ENCODE measurements around the gene PDLIM3.
"Not testable (repeated sequence)": the region's sequence is repeated elsewhere in the genome, so short reads cannot be mapped to it uniquely, and the experiment has no call there.

Gene PDLIM3

GRCh38 chr4:185540487-185541120, 5.3 kb upstream of the PDLIM3 start:
- Histone ChIP-seq H3K36me3 (no peaks in the 10 kb centered on the region), H3K4me3 (no peak overlapping the region), H3K4me1 (peaks cover 0 to 15% (median 10%) of the 10 kb centered on the region in 10 experiments; a peak in 14 of 20 replicates), H3K27me3 (peaks cover 21 to 45% (median 34%) of the 10 kb centered on the region in 11 experiments), H3K9me3 (replicated peaks in 1 of 11) (peaks cover 0 to 11% (median 0%) of the 10 kb centered on the region in 11 experiments; a peak in 2 of 22 replicates), H3K9ac (no peak overlapping the region), H3K4me2 (no peak overlapping the region), H4K20me1 (peaks cover 0 to 7% (median 0%) of the 10 kb centered on the region in 11 experiments; a peak in 4 of 22 replicates), H3K27ac (no peak overlapping the region)
- TF ChIP-seq Cebpa-rat (IDR thresholded peaks at IDR 0.05), result no peak

GRCh38 chr4:185540040-185540439, 4.7 kb upstream of the PDLIM3 start:
- H4K20me1 ChIP-seq, result peaks cover 0 to 9% (median 0%) of the 10 kb centered on the region in 11 experiments; a peak in 7 of 22 replicates
- no peak overlapping the region for H3K4me2 ChIP-seq
- peaks cover 0 to 20% (median 11%) of the 10 kb centered on the region in 10 experiments; a peak in 16 of 20 replicates for H3K4me1 ChIP-seq
- H3K36me3 ChIP-seq, result no peaks in the 10 kb centered on the region
- H3K9ac ChIP-seq, result no peak overlapping the region
- peaks cover 0 to 8% (median 0%) of the 10 kb centered on the region in 11 experiments; a peak in 3 of 22 replicates for H3K9me3 ChIP-seq (replicated peaks in 1 of 11)
- H3K4me3 ChIP-seq, result no peak overlapping the region
- TF ChIP-seq Cebpa-rat (IDR thresholded peaks at IDR 0.05), result no peak
- H3K27me3 ChIP-seq, result peaks cover 26 to 50% (median 39%) of the 10 kb centered on the region in 11 experiments
- no peak overlapping the region for H3K27ac ChIP-seq

- peaks cover 39 to 63% (median 52%) of the 10 kb centered on the region in 11 experiments for H3K27me3 ChIP-seq
Observed at GRCh38 chr4:185538806-185539205, 3.5 kb upstream of the PDLIM3 start.

GRCh38 chr4:185536411-185536709, 1.1 kb upstream of the PDLIM3 start:
- Histone ChIP-seq H3K27ac (no peak overlapping the region), H3K36me3 (no peaks in the 10 kb centered on the region), H4K20me1 (peaks cover 0 to 14% (median 0%) of the 10 kb centered on the region in 11 experiments; a peak in 8 of 22 replicates), H3K4me1 (peaks cover 0 to 10% (median 5%) of the 10 kb centered on the region in 10 experiments; a peak in 10 of 20 replicates), H3K9ac (no peak overlapping the region), H3K4me2 (no peak overlapping the region), H3K27me3 (peaks cover 57 to 75% (median 66%) of the 10 kb centered on the region in 11 experiments), H3K4me3 (no peak overlapping the region), H3K9me3 (replicated peaks in 1 of 11) (peaks cover 0 to 7% (median 0%) of the 10 kb centered on the region in 11 experiments; a peak in 3 of 22 replicates)
- TF ChIP-seq Cebpa-rat (IDR thresholded peaks at IDR 0.05), result no peak

More at GRCh38 chr4:185538806-185539205, 3.5 kb upstream of the PDLIM3 start:
- Histone ChIP-seq H3K4me2 (no peak overlapping the region), H3K9me3 (replicated peaks in 1 of 11) (peaks cover 0 to 7% (median 0%) of the 10 kb centered on the region in 11 experiments; a peak in 3 of 22 replicates), H3K4me3 (no peak overlapping the region), H3K36me3 (no peaks in the 10 kb centered on the region), H3K27ac (no peak overlapping the region), H3K4me1 (peaks cover 0 to 23% (median 11%) of the 10 kb centered on the region in 10 experiments; a peak in 16 of 20 replicates), H3K9ac (no peak overlapping the region), H4K20me1 (peaks cover 0 to 14% (median 0%) of the 10 kb centered on the region in 11 experiments; a peak in 8 of 22 replicates)
- TF ChIP-seq Cebpa-rat (IDR thresholded peaks at IDR 0.05), result no peak

- Histone ChIP-seq H3K9ac (no peak overlapping the region), H3K4me3 (peak overlapping the region; percentile 36 to 64 (median 52); a peak in 18 of 20 replicates), H3K36me3 (no peaks in the 10 kb centered on the region), H3K4me2 (peak overlapping the region; percentile 56 to 93 (median 79)), H3K4me1 (peaks cover 0 to 10% (median 5%) of the 10 kb centered on the region in 10 experiments; a peak in 10 of 20 replicates), H3K27me3 (peaks cover 57 to 75% (median 68%) of the 10 kb centered on the region in 11 experiments), H3K9me3 (replicated peaks in 1 of 11) (peaks cover 0 to 7% (median 0%) of the 10 kb centered on the region in 11 experiments; a peak in 3 of 22 replicates), H4K20me1 (peaks cover 0 to 14% (median 0%) of the 10 kb centered on the region in 11 experiments; a peak in 8 of 22 replicates), H3K27ac (no peak overlapping the region)
- TF ChIP-seq Cebpa-rat (IDR thresholded peaks at IDR 0.05), result no peak
Observed at GRCh38 chr4:185535612-185536410, 504 bp upstream of the PDLIM3 start.

- Histone ChIP-seq H3K9ac (no peak overlapping the region), H3K27me3 (peaks cover 57 to 75% (median 66%) of the 10 kb centered on the region in 11 experiments), H3K4me1 (peaks cover 0 to 10% (median 5%) of the 10 kb centered on the region in 10 experiments; a peak in 10 of 20 replicates), H3K9me3 (replicated peaks in 1 of 11) (peaks cover 0 to 7% (median 0%) of the 10 kb centered on the region in 11 experiments; a peak in 3 of 22 replicates), H3K27ac (no peak overlapping the region), H3K36me3 (no peaks in the 10 kb centered on the region), H4K20me1 (peaks cover 0 to 14% (median 0%) of the 10 kb centered on the region in 11 experiments; a peak in 8 of 22 replicates), H3K4me3 (peak overlapping the region in 2 of 10 experiments; percentile 51 to 64; a peak in 2 of 20 replicates), H3K4me2 (peak overlapping the region in 5 of 11 experiments; percentile 56 to 93 (median 82); a peak in 6 of 22 replicates)
- TF ChIP-seq Cebpa-rat (IDR thresholded peaks at IDR 0.05), result no peak
Observed at GRCh38 chr4:185534511-185534865, 819 bp downstream of the PDLIM3 start.

- Histone ChIP-seq H3K4me3 (no peak overlapping the region), H3K4me2 (no peak overlapping the region), H3K9me3 (replicated peaks in 1 of 11) (peaks cover 0 to 7% (median 0%) of the 10 kb centered on the region in 11 experiments; a peak in 3 of 22 replicates), H3K27ac (no peak overlapping the region), H3K36me3 (no peaks in the 10 kb centered on the region), H3K27me3 (peaks cover 52 to 62% (median 59%) of the 10 kb centered on the region in 11 experiments), H3K9ac (no peak overlapping the region), H4K20me1 (peaks cover 0 to 14% (median 0%) of the 10 kb centered on the region in 11 experiments; a peak in 8 of 22 replicates), H3K4me1 (peaks cover 0 to 10% (median 5%) of the 10 kb centered on the region in 10 experiments; a peak in 10 of 20 replicates)
- TF ChIP-seq Cebpa-rat (IDR thresholded peaks at IDR 0.05), result no peak
Observed at GRCh38 chr4:185532795-185533324, 2.4 kb downstream of the PDLIM3 start.

- Histone ChIP-seq H3K36me3 (no peaks in the 10 kb centered on the region), H3K4me1 (peaks cover 0 to 10% (median 5%) of the 10 kb centered on the region in 10 experiments; a peak in 10 of 20 replicates), H3K9me3 (replicated peaks in 1 of 11) (peaks cover 0 to 7% (median 0%) of the 10 kb centered on the region in 11 experiments; a peak in 3 of 22 replicates), H4K20me1 (peaks cover 0 to 14% (median 0%) of the 10 kb centered on the region in 11 experiments; a peak in 8 of 22 replicates), H3K27ac (no peak overlapping the region), H3K4me3 (no peak overlapping the region), H3K4me2 (no peak overlapping the region), H3K9ac (no peak overlapping the region), H3K27me3 (peaks cover 46 to 56% (median 53%) of the 10 kb centered on the region in 11 experiments)
- no peak for TF ChIP-seq Cebpa-rat (IDR thresholded peaks at IDR 0.05)
Observed at GRCh38 chr4:185532293-185532692, 3.0 kb downstream of the PDLIM3 start.

- not testable (repeated sequence) for H3K4me2 ChIP-seq; H3K4me3 ChIP-seq; H3K9ac ChIP-seq; H3K9me3 ChIP-seq (replicated peaks in 1 of 11); H3K27ac ChIP-seq; H3K36me3 ChIP-seq
- Histone ChIP-seq H4K20me1 (peaks cover 0 to 14% (median 0%) of the 10 kb centered on the region in 11 experiments; a peak in 8 of 22 replicates), H3K27me3 (peaks cover 40 to 50% (median 47%) of the 10 kb centered on the region in 11 experiments), H3K4me1 (peaks cover 0 to 10% (median 5%) of the 10 kb centered on the region in 10 experiments; a peak in 10 of 20 replicates)
Observed at GRCh38 chr4:185531654-185532053, 3.7 kb downstream of the PDLIM3 start.

All from BLaER1 treated with 17β-estradiol and CSF1 and Interleukin-3, amounts not matched to agents 10 nM and 100 nM (cell line).